Measurements from ENCODE around the gene CLCN7.
"Not testable (repeated sequence)": the region's sequence is repeated elsewhere in the genome, so short reads cannot be mapped to it uniquely, and the experiment has no call there.

Gene CLCN7

GRCh38 chr16:1443403-1443973 lies 31.3 kb downstream of the CLCN7 start:
- no peak for DNase-seq

GRCh38 chr16:1442697-1443096 lies 32.1 kb downstream of the CLCN7 start:
- no peak for DNase-seq

GRCh38 chr16:1441391-1441829 lies 33.4 kb downstream of the CLCN7 start:
- DNase-seq = no peak

GRCh38 chr16:1439699-1440074 lies 35.1 kb downstream of the CLCN7 start:
- DNase-seq = not testable (repeated sequence)

GRCh38 chr16:1439058-1439698 lies 35.6 kb downstream of the CLCN7 start:
- no peak for DNase-seq

GRCh38 chr16:1438229-1439057 lies 36.4 kb downstream of the CLCN7 start:
- DNase-seq = no peak

- DNase-seq = no peak
These were observed 37.2 kb downstream of the CLCN7 start for GRCh38 chr16:1437606-1438005.

GRCh38 chr16:1436731-1437355 lies 38.0 kb downstream of the CLCN7 start:
- DNase-seq = no peak

- DNase-seq = no peak
These were observed 38.7 kb downstream of the CLCN7 start for GRCh38 chr16:1435921-1436697.

GRCh38 chr16:1434644-1435592 lies 39.9 kb downstream of the CLCN7 start:
- DNase-seq = no peak

- DNase-seq = no peak
These were observed 41.1 kb downstream of the CLCN7 start for GRCh38 chr16:1433756-1434155.

- DNase-seq = no peak
These were observed 41.6 kb downstream of the CLCN7 start for GRCh38 chr16:1433263-1433560.

- DNase-seq = no peak
These were observed 42.2 kb downstream of the CLCN7 start for GRCh38 chr16:1432388-1433262.

GRCh38 chr16:1431497-1432270 lies 43.1 kb downstream of the CLCN7 start:
- DNase-seq = no peak

- no peak for DNase-seq
These were observed 43.9 kb downstream of the CLCN7 start, which contains the start of gene PERCC1 for GRCh38 chr16:1430759-1431496. PERCC1 (plus strand) TSS chr16:1431078; CDS start chr16:1432594, 1,516 bp downstream.

GRCh38 chr16:1430214-1430758 lies 44.5 kb downstream of the CLCN7 start:
- no peak for DNase-seq

- DNase-seq = no peak
These were observed 45.2 kb downstream of the CLCN7 start for GRCh38 chr16:1429631-1430030.

GRCh38 chr16:1429012-1429411 lies 45.8 kb downstream of the CLCN7 start:
- no peak for DNase-seq

GRCh38 chr16:1428511-1428910 lies 46.3 kb downstream of the CLCN7 start:
- peak; percentile 46 for DNase-seq

All from inflammatory macrophage treated with lipopolysaccharide for 4 hours (primary cell).